Neutrophil (primary cell): ENCODE measurements around the gene SMU1.
A peak's percentile ranks its signal among the peaks of the same experiment; 100 is the strongest.

Experiments
- H3K27ac ChIP-seq: fragments of 200-600 bp; sonication (generic); 2 replicates; pipeline ENCODE4 v1.5.1; 2016; ENCODE audit warnings: mild to moderate bottlenecking, moderate library complexity
- H3K27me3 ChIP-seq: fragments of 200-600 bp; sonication (generic); 2 replicates; pipeline ENCODE4 v1.6.0; 2016; ENCODE audit warnings: mild to moderate bottlenecking
- H3K36me3 ChIP-seq: fragments of 200-600 bp; sonication (generic); 2 replicates; pipeline ENCODE4 v1.5.1; 2017
- H3K4me1 ChIP-seq, 2 experiments: fragments of 200-600 bp in 1 of 2; sonication (generic) in 1 of 2; 1 replicate in 1 of 2; 2 replicates in 1 of 2; pipeline versions ENCODE4 v1.5.1 to v1.6.1; 2013 to 2016; ENCODE audit warnings: low read depth in 1 of 2, low read length in 1 of 2, mild to moderate bottlenecking in 1 of 2, moderate library complexity in 1 of 2; ENCODE audit not compliant: control insufficient read depth in 1 of 2, insufficient read depth in 1 of 2
- H3K4me3 ChIP-seq, 2 experiments: fragments of 200-600 bp in 1 of 2; sonication (generic) in 1 of 2; 1 replicate in 1 of 2; 2 replicates in 1 of 2; pipeline ENCODE4 v1.5.1; 2013 to 2016; ENCODE audit warnings: low read depth in 1 of 2, low read length in 1 of 2, mild to moderate bottlenecking in 1 of 2, moderate library complexity in 1 of 2
- H3K9me3 ChIP-seq: fragments of 200-600 bp; sonication (generic); 2 replicates; pipeline ENCODE4 v1.5.1; 2016
- CTCF ChIP-seq: fragments of 200-600 bp; sonication (generic); IDR thresholded peaks from 2 replicates; pipeline ENCODE4 v1.5.1; 2016; ENCODE audit warnings: antibody characterized with exemption

Gene SMU1

GRCh38 chr9:33113799-33114547, 37.5 kb upstream of the SMU1 start:
- Histone ChIP-seq H3K4me3 (no peak overlapping the region), H3K27ac (peak overlapping the region; percentile 4), H3K4me1 (no peaks in the 10 kb centered on the region), H3K9me3 (no peaks in the 10 kb centered on the region), H3K36me3 (peaks cover 79% of the 10 kb centered on the region), H3K27me3 (no peaks in the 10 kb centered on the region)
- TF ChIP-seq CTCF, result no peak

- H3K4me3 ChIP-seq, result no peak overlapping the region
- H3K9me3 ChIP-seq, result no peaks in the 10 kb centered on the region
- no peaks in the 10 kb centered on the region for H3K27me3 ChIP-seq
- peak overlapping the region; percentile 27 for H3K27ac ChIP-seq
- H3K4me1 ChIP-seq, result no peaks in the 10 kb centered on the region
- TF ChIP-seq CTCF, result no peak
- peaks cover 68% of the 10 kb centered on the region for H3K36me3 ChIP-seq
These were observed 35.6 kb upstream of the SMU1 start for GRCh38 chr9:33112094-33112493.

- Histone ChIP-seq H3K9me3 (no peaks in the 10 kb centered on the region), H3K36me3 (peaks cover 68% of the 10 kb centered on the region), H3K27ac (peak overlapping the region; percentile 27), H3K4me1 (no peaks in the 10 kb centered on the region), H3K27me3 (no peaks in the 10 kb centered on the region), H3K4me3 (no peak overlapping the region)
- no peak for TF ChIP-seq CTCF
These were observed 35.2 kb upstream of the SMU1 start for GRCh38 chr9:33111631-33112030.

- Histone ChIP-seq H3K9me3 (no peaks in the 10 kb centered on the region), H3K4me3 (no peak overlapping the region), H3K36me3 (peaks cover 65% of the 10 kb centered on the region), H3K27me3 (no peaks in the 10 kb centered on the region), H3K4me1 (no peaks in the 10 kb centered on the region), H3K27ac (no peak overlapping the region)
- TF ChIP-seq CTCF, result no peak
These were observed 34.2 kb upstream of the SMU1 start for GRCh38 chr9:33110686-33111085.

GRCh38 chr9:33109850-33110595, 33.5 kb upstream of the SMU1 start:
- H3K4me1 ChIP-seq, result no peaks in the 10 kb centered on the region
- no peaks in the 10 kb centered on the region for H3K9me3 ChIP-seq
- no peak overlapping the region for H3K4me3 ChIP-seq
- peaks cover 59% of the 10 kb centered on the region for H3K36me3 ChIP-seq
- TF ChIP-seq CTCF, result no peak
- H3K27me3 ChIP-seq, result no peaks in the 10 kb centered on the region
- H3K27ac ChIP-seq, result peak overlapping the region; percentile 23
